A549 (cell line): ENCODE results near the gene RPH3AL.

Experiments
- EP300 ChIP-seq, 2 experiments: fragments of >200 bp; sonication (Bioruptor Twin); formaldehyde crosslinking; IDR thresholded peaks; 2 replicates in 1 of 2; 3 replicates in 1 of 2; pipeline ENCODE4 v1.6.1; 2016 to 2017
- TFCP2L1 ChIP-seq: fragments of 250-450 bp; sonication (Bioruptor Pico); IDR thresholded peaks from 2 replicates; pipeline ENCODE4 v1.5.0; 2021; ENCODE audit warnings: mild to moderate bottlenecking

- TF ChIP-seq TFCP2L1 (CRISPR knock-in tag): no peak
- TF ChIP-seq EP300 (IDR thresholded peaks at IDR 0.05): no peak
These were observed 148.0 kb downstream of the RPH3AL start for GRCh38 chr17:204427-205147.
